HEK293T (cell line): ENCODE measurements around the gene SLC41A1.

Experiments
- CTCF ChIA-PET: fragments of 350-600 bp; formaldehyde crosslinking; extraction: SDS; loops from one replicate; lab custom pipeline; 2021; ENCODE audit warnings: antibody characterized with exemption, inconsistent platforms; lab: Yijun Ruan, JAX
- POLR2A ChIA-PET: fragments of 350-600 bp; formaldehyde crosslinking; extraction: SDS; loops from one replicate; lab custom pipeline; 2020; ENCODE audit warnings: antibody characterized with exemption, inconsistent platforms; lab: Yijun Ruan, JAX
- DNase-seq: peaks from one replicate; pipeline ENCODE4 v3.0.0; 2012; ENCODE audit warnings: mixed read lengths; ENCODE audit errors: extremely low spot score
- ARNT ChIP-seq: fragments of 450-650 bp; IDR thresholded peaks from 2 replicates; pipeline ENCODE4 v1.6.1; 2017; ENCODE audit warnings: mild to moderate bottlenecking
- BHLHE40 ChIP-seq: fragments of 450-650 bp; IDR thresholded peaks from 2 replicates; pipeline ENCODE4 v1.6.1; 2016; ENCODE audit warnings: mild to moderate bottlenecking, moderate library complexity, borderline replicate concordance
- CTBP1 ChIP-seq: fragments of 450-650 bp; IDR thresholded peaks from 2 replicates; pipeline ENCODE4 v1.6.1; 2016; ENCODE audit warnings: borderline replicate concordance
- ELF4 ChIP-seq: fragments of 450-650 bp; IDR thresholded peaks from 2 replicates; pipeline ENCODE4 v1.6.1; 2017; ENCODE audit warnings: antibody characterized with exemption
- FOXA1 ChIP-seq: fragments of 450-650 bp; IDR thresholded peaks from 2 replicates; pipeline ENCODE4 v1.6.1; 2016; ENCODE audit warnings: mild to moderate bottlenecking
- FOXK2 ChIP-seq: fragments of 450-650 bp; IDR thresholded peaks from 2 replicates; pipeline ENCODE4 v1.6.1; 2016; ENCODE audit warnings: mild to moderate bottlenecking
- FOXM1 ChIP-seq: fragments of 450-650 bp; IDR thresholded peaks from 2 replicates; pipeline ENCODE4 v1.6.1; 2017; ENCODE audit warnings: mild to moderate bottlenecking, borderline replicate concordance
- HDGF ChIP-seq: fragments of 450-650 bp; IDR thresholded peaks from 2 replicates; pipeline ENCODE4 v1.6.1; 2017; ENCODE audit warnings: antibody characterized with exemption, borderline replicate concordance
- L3MBTL2 ChIP-seq: fragments of 450-650 bp; conservative IDR thresholded peaks from 2 replicates; pipeline ENCODE4 v1.6.1; 2016; ENCODE audit warnings: mild to moderate bottlenecking
- LEF1 ChIP-seq: fragments of 450-650 bp; IDR thresholded peaks from 2 replicates; pipeline ENCODE4 v1.6.1; 2017; ENCODE audit warnings: mild to moderate bottlenecking, borderline replicate concordance
- NFRKB ChIP-seq: fragments of 450-650 bp; IDR thresholded peaks from 2 replicates; pipeline ENCODE4 v1.6.1; 2016; ENCODE audit warnings: mild to moderate bottlenecking, moderate library complexity
- PKNOX1 ChIP-seq: fragments of 450-650 bp; IDR thresholded peaks from 2 replicates; pipeline ENCODE4 v1.6.1; 2016
- SP1 ChIP-seq: fragments of 450-650 bp; IDR thresholded peaks from 2 replicates; pipeline ENCODE4 v1.6.1; 2017
- SUZ12 ChIP-seq: fragments of 450-650 bp; IDR thresholded peaks from 2 replicates; pipeline ENCODE4 v1.6.1; 2016; ENCODE audit warnings: mild to moderate bottlenecking
- TARDBP ChIP-seq: fragments of 450-650 bp; IDR thresholded peaks from 2 replicates; pipeline ENCODE4 v1.6.1; 2016
- ZNF384 ChIP-seq: fragments of 450-650 bp; IDR thresholded peaks from 2 replicates; pipeline ENCODE4 v1.6.1; 2016

SLC41A1 gene

GRCh38 chr1:205802060-205802459, 10.9 kb downstream of the SLC41A1 start:
- CTCF ChIA-PET, result interaction anchor here (1.2 kb wide), 1 partner anchor 10 kb away, joined by 4 read pairs; no protein-coding TSS in a partner anchor
- POLR2A ChIA-PET, result no interaction called here
- DNase-seq, result no peak
- TF ChIP-seq L3MBTL2 (no peak), FOXM1 (no peak), HDGF (no peak), NFRKB (no peak), SUZ12 (no peak), PKNOX1 (no peak), CTBP1 (no peak), SP1 (no peak), LEF1 (no peak), ELF4 (no peak), BHLHE40 (no peak), FOXA1 (no peak), ZNF384 (no peak), ARNT (no peak), TARDBP (no peak), FOXK2 (no peak)

- ChIA-PET CTCF (interaction anchor here (1.2 to 1.3 kb wide), 2 partner anchors 9 to 10 kb away, joined by 4 to 5 read pairs; no protein-coding TSS in a partner anchor), POLR2A (no interaction called here)
- no peak for TF ChIP-seq SP1
- no peak for TF ChIP-seq L3MBTL2
- no peak for TF ChIP-seq LEF1
- no peak for TF ChIP-seq FOXM1
- TF ChIP-seq ELF4, result no peak
- no peak for TF ChIP-seq ARNT
- TF ChIP-seq PKNOX1, result no peak
- TF ChIP-seq FOXA1, result no peak
- no peak for DNase-seq
Observed at GRCh38 chr1:205800981-205801703, 11.9 kb downstream of the SLC41A1 start.

DNA sequence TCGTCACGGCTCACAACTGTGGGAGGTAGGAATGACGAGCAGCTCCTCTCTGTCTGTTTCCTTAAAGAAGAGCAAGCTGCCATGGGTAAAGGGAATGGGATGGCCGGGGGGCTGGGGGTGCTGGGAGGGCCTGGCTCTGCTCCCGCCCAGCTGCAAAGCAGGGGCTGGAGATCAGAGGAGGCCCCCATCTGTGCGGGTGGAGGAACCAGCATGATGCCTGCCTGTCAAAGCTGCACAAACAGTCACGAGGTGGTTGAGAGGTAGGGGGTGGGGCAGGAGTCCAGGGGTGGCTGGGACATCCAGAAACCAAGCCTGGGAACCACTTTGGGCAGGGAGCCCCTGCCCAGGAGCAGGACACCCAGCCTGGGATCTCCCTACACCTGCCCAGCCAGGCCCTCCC, 12.6 kb downstream of the SLC41A1 start:
- POLR2A ChIA-PET, result no interaction called here
- TF ChIP-seq ELF4 (no peak), L3MBTL2 (no peak), NFRKB (no peak), LEF1 (no peak), TARDBP (no peak), FOXA1 (no peak)
- CTCF ChIA-PET, result interaction anchor here (1.3 kb wide), 1 partner anchor 8 kb away, joined by 5 read pairs; no protein-coding TSS in a partner anchor
- no peak for DNase-seq

DNA sequence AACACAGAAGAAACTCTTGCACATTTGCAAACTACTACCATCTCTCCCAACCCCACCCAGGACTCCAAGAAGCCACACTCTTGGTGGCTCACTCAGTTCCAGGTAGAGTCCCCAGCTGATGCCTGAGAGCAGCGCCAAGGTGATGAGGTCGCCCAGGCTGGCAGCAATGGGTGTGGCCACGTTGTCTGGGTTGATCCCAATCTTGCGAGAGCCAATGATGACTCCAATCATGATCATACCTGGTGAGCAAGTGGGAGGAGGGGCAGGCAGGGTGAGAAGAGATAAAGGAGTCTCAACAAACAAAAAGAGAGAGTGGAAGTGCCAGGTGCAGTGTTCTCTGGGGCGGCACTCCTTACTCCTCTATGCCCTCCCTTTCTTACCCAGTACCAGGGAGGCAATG, 14.4 kb downstream of the SLC41A1 start:
- no peak for DNase-seq
- TF ChIP-seq FOXM1, result no peak
- TF ChIP-seq L3MBTL2, result no peak
- TF ChIP-seq ARNT, result no peak
- no peak for TF ChIP-seq CTBP1
- TF ChIP-seq LEF1, result no peak
- POLR2A ChIA-PET, result no interaction called here
- CTCF ChIA-PET, result no interaction called here

DNA sequence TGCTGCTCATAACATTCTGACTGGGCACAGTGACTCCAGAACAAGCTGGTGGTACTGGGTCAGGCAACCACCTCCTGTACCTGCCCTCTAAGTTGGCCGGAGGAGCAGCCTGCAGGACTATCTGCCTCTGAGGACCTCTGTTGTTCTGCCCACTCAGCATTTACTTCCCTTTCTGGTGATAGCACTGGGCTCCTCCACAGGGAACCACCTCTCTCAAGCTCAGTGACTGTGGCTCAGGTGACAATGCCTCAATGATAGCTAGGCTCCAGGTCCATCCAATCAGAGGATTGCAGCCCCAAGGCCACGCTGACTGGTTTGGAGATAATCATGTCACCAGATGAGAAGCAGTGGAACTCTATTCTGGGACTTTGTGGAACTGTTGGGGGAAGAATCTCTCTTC, 15.8 kb downstream of the SLC41A1 start:
- no peak for DNase-seq
- ChIA-PET POLR2A (no interaction called here), CTCF (no interaction called here)
- TF ChIP-seq LEF1, result no peak
- no peak for TF ChIP-seq L3MBTL2
- no peak for TF ChIP-seq NFRKB
- TF ChIP-seq SP1, result no peak

GRCh38 chr1:205794011-205794730, 18.8 kb downstream of the SLC41A1 start:
- DNase-seq, result no peak
- CTCF ChIA-PET, result interaction anchor here (2.1 to 4.7 kb wide), 2 partner anchors 183 kb away, joined by 9 to 51 read pairs; no protein-coding TSS in a partner anchor
- TF ChIP-seq LEF1, result no peak
- no peak for TF ChIP-seq ZNF384
- no peak for TF ChIP-seq L3MBTL2
- TF ChIP-seq BHLHE40, result no peak
- TF ChIP-seq TARDBP, result no peak
- POLR2A ChIA-PET, result no interaction called here

- TF ChIP-seq L3MBTL2 (no peak), BHLHE40 (no peak), ZNF384 (no peak), PKNOX1 (no peak), SP1 (no peak), FOXA1 (no peak)
- POLR2A ChIA-PET, result interaction anchor here (1.2 kb wide), 1 partner anchor 184 kb away, joined by 5 read pairs; no protein-coding TSS in a partner anchor
Observed at GRCh38 chr1:205792961-205793673, 19.9 kb downstream of the SLC41A1 start.

More at GRCh38 chr1:205792961-205793673, 19.9 kb downstream of the SLC41A1 start:
- no peak for DNase-seq
- CTCF ChIA-PET, result interaction anchor here (0.8 to 4.7 kb wide), 7 partner anchors 12 to 314 kb away, joined by 4 to 51 read pairs (median 11); no protein-coding TSS in a partner anchor
